Measurements from ENCODE around the gene GNG7. TPM values are rescaled to one million over a fixed set of nuclear protein-coding genes. Genes with fewer than 3 reads are reported as not detected.
A peak's percentile ranks its signal among the peaks of the same experiment; 100 is the strongest.

Gene GNG7
- total RNA-seq, 1 experiment from 2014 or later: 7.7 TPM

- no peaks in the 10 kb centered on the region for H3K79me2 ChIP-seq (ENCODE audit: insufficient read depth, low read length)
- H3K4me1 Mint-ChIP-seq: 0 out of 4 replicates have a peak, but pooled peaks cover 0 to 4% of the 10 kb centered on the region in 2 experiments
- no peak overlapping the region for H3K27ac ChIP-seq (ENCODE audit: insufficient read length, low read depth, low read length)
- H4K8ac ChIP-seq (replicated peaks; ENCODE audit: insufficient read length, low read depth, low read length): no peak overlapping the region
- H3K4me3 Mint-ChIP-seq: no peak overlapping the region
- H3K27me3 Mint-ChIP-seq (ENCODE audit: low read depth): peaks cover 23% of the 10 kb centered on the region
- no peak overlapping the region for H2BK20ac ChIP-seq (ENCODE audit: low read depth, low read length, poor library complexity, severe bottlenecking)
- WGBS (ENCODE audit: extremely low coverage, insufficient read length, low lambda C conversion rate): no CpG with 5 or more reads among the region's 5 CpGs
- TF ChIP-seq, protein P1, sequence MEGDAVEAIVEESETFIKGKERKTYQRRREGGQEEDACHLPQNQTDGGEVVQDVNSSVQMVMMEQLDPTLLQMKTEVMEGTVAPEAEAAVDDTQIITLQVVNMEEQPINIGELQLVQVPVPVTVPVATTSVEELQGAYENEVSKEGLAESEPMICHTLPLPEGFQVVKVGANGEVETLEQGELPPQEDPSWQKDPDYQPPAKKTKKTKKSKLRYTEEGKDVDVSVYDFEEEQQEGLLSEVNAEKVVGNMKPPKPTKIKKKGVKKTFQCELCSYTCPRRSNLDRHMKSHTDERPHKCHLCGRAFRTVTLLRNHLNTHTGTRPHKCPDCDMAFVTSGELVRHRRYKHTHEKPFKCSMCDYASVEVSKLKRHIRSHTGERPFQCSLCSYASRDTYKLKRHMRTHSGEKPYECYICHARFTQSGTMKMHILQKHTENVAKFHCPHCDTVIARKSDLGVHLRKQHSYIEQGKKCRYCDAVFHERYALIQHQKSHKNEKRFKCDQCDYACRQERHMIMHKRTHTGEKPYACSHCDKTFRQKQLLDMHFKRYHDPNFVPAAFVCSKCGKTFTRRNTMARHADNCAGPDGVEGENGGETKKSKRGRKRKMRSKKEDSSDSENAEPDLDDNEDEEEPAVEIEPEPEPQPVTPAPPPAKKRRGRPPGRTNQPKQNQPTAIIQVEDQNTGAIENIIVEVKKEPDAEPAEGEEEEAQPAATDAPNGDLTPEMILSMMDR (conservative IDR thresholded peaks at IDR 0.05): no peak
- H3K79me1 ChIP-seq (ENCODE audit: insufficient read depth, low read depth, low read length, poor library complexity, severe bottlenecking): no peaks in the 10 kb centered on the region
- no peak overlapping the region for H3K14ac ChIP-seq (ENCODE audit: insufficient read depth, low read length)
- peaks cover 3% of the 10 kb centered on the region for H3K23me2 ChIP-seq (ENCODE audit: insufficient read length, low read depth, low read length, poor library complexity, severe bottlenecking)
- no peak overlapping the region for H3K4ac ChIP-seq (ENCODE audit: low read depth, low read length)
- peaks cover 8% of the 10 kb centered on the region for H3K9me3 ChIP-seq (ENCODE audit: control insufficient read depth, low read depth, low read length)
- H2AFZ ChIP-seq (ENCODE audit: low read length): no peak overlapping the region
- no peak overlapping the region for H3K4me2 ChIP-seq (ENCODE audit: insufficient read depth, insufficient read length, low read length)
- no peaks in the 10 kb centered on the region for H3K4me1 ChIP-seq (ENCODE audit: insufficient read depth, low read length)
- no peak overlapping the region for H4K5ac ChIP-seq (ENCODE audit: insufficient read length, low read depth, low read length)
- H3K18ac ChIP-seq (ENCODE audit: insufficient read length, low read depth, low read length): no peak overlapping the region
- peak overlapping the region in 1 of 3 experiments; percentile 17; a peak in 1 of 7 replicates for H3K27ac Mint-ChIP-seq
- no peak overlapping the region for H4K91ac ChIP-seq (ENCODE audit: insufficient read length, low read depth, low read length)
- H2BK120ac ChIP-seq (ENCODE audit: low read depth, low read length, poor library complexity, severe bottlenecking): no peak overlapping the region
- H3K36me3 Mint-ChIP-seq (ENCODE audit: insufficient read depth in 1 of 3, low read depth in 3 of 3): peaks cover 11 to 16% (median 14%) of the 10 kb centered on the region in 3 experiments
- H3K9me3 Mint-ChIP-seq: peaks cover 10 to 11% of the 10 kb centered on the region in 2 experiments
- H3K23ac ChIP-seq (ENCODE audit: insufficient read length, low read depth, low read length): no peak overlapping the region
- no peak overlapping the region for H2BK5ac ChIP-seq (ENCODE audit: insufficient read length, low read length)
- no peak overlapping the region for H3K9ac ChIP-seq (ENCODE audit: extremely low read depth, insufficient read length, low read length)
- DNase-seq: no peak
- H2BK15ac ChIP-seq (ENCODE audit: low read depth, low read length): no peak overlapping the region
- H3K56ac ChIP-seq (ENCODE audit: insufficient read length, low read depth, low read length): no peak overlapping the region
- no peak overlapping the region for H3T11ph ChIP-seq (ENCODE audit: low read length)
- H2AK5ac ChIP-seq (ENCODE audit: insufficient read length, low read length): no peak overlapping the region
- H2BK12ac ChIP-seq (ENCODE audit: insufficient read length, low read depth, low read length): no peak overlapping the region
- H3K27me3 ChIP-seq (ENCODE audit: insufficient read depth, low read length): no peaks in the 10 kb centered on the region
- no peaks in the 10 kb centered on the region for H4K20me1 ChIP-seq (ENCODE audit: control insufficient read depth, insufficient read depth, insufficient read length)
Observed at GRCh38 chr19:2711875-2712205, 9.3 kb upstream of the GNG7 start.
